Neural cell (in vitro differentiated cells): ENCODE measurements around the gene MS4A15. TPM values are rescaled to one million over a fixed set of nuclear protein-coding genes. Genes with fewer than 3 reads are reported as not detected.
A peak's percentile ranks its signal among the peaks of the same experiment; 100 is the strongest.

Experiments
- H2AFZ ChIP-seq: fragments of 200-600, 300-800 bp; sonication (generic), shearing (Covaris generic); 2 replicates; pipeline ENCODE4 v1.6.0; 2014; ENCODE audit warnings: low read depth, mild to moderate bottlenecking, antibody characterized with exemption, low read length, moderate library complexity
- H3F3A ChIP-seq: fragments of 200-600 bp; shearing (Covaris generic); 2 replicates; pipeline ENCODE4 v1.6.1; 2016; ENCODE audit warnings: mild to moderate bottlenecking, moderate library complexity, mixed read lengths, antibody characterized with exemption, low read length; ENCODE audit not compliant: insufficient read depth, poor library complexity, severe bottlenecking
- H3K27ac ChIP-seq: fragments of 200-600, 300-800 bp; sonication (generic), shearing (Covaris generic); 2 replicates; pipeline ENCODE4 v1.5.1; 2014; ENCODE audit warnings: mild to moderate bottlenecking, low read length, moderate library complexity
- H3K27me3 ChIP-seq: fragments of 300-800, 200-600 bp; sonication (generic), shearing (Covaris generic); 2 replicates; pipeline ENCODE4 v1.6.0; 2014; ENCODE audit warnings: mild to moderate bottlenecking, low read depth, low read length, moderate library complexity; ENCODE audit not compliant: insufficient read depth
- H3K36me3 ChIP-seq: fragments of 300-800, 200-600 bp; sonication (generic), shearing (Covaris generic); 2 replicates; pipeline ENCODE4 v1.5.1; 2014; ENCODE audit warnings: mild to moderate bottlenecking, antibody characterized with exemption, low read length, moderate library complexity; ENCODE audit not compliant: insufficient read depth
- H3K4me2 ChIP-seq: fragments of 300-800, 200-600 bp; sonication (generic), shearing (Covaris generic); 2 replicates; pipeline ENCODE4 v1.6.0; 2014; ENCODE audit warnings: mild to moderate bottlenecking, low read length
- H3K4me3 ChIP-seq: fragments of 300-800, 200-600 bp; sonication (generic), shearing (Covaris generic); 2 replicates; pipeline ENCODE4 v1.5.1; 2014; ENCODE audit warnings: mild to moderate bottlenecking, low read length, moderate library complexity
- H3K79me2 ChIP-seq: fragments of 200-600 bp; shearing (Covaris generic); replicated peaks from 2 replicates; pipeline ENCODE4 v1.6.0; 2014; ENCODE audit warnings: mild to moderate bottlenecking, low read length, moderate library complexity; ENCODE audit not compliant: insufficient read depth
- H3K9ac ChIP-seq: fragments of 300-800, 200-600 bp; sonication (generic), shearing (Covaris generic); 2 replicates; pipeline ENCODE4 v1.6.1; 2016; ENCODE audit warnings: mild to moderate bottlenecking, low read length, mixed read lengths
- H3K9me2 ChIP-seq: fragments of 200-600 bp; shearing (Covaris generic); 2 replicates; pipeline ENCODE4 v1.6.1; 2016; ENCODE audit warnings: mild to moderate bottlenecking, low read length, mixed read lengths; ENCODE audit not compliant: insufficient read depth
- H3K9me3 ChIP-seq: fragments of 200-600, 300-800 bp; sonication (generic), shearing (Covaris generic); 2 replicates; pipeline ENCODE4 v1.6.1; 2016; ENCODE audit warnings: mild to moderate bottlenecking, mixed run types, low read length, moderate library complexity, mixed read lengths
- H4K20me1 ChIP-seq: fragments of 200-600 bp; shearing (Covaris generic); 2 replicates; pipeline ENCODE4 v1.6.1; 2016; ENCODE audit warnings: mild to moderate bottlenecking, mixed run types; ENCODE audit not compliant: insufficient read depth
- EP300 ChIP-seq: fragments of 450-650 bp; conservative IDR thresholded peaks from 2 replicates; pipeline ENCODE4 v1.6.1; 2014; ENCODE audit warnings: antibody characterized with exemption, mild to moderate bottlenecking, moderate library complexity; ENCODE audit not compliant: poor library complexity, severe bottlenecking
- EZH2 ChIP-seq: fragments of 200-600, 300-800 bp; shearing (Covaris generic), sonication (generic); IDR thresholded peaks from 2 replicates; pipeline ENCODE4 v1.6.1; 2014; ENCODE audit warnings: antibody characterized with exemption, low read length, borderline replicate concordance, mild to moderate bottlenecking; ENCODE audit not compliant: insufficient read depth, poor library complexity, severe bottlenecking
- MXI1 ChIP-seq: fragments of 450-650 bp; conservative IDR thresholded peaks from 2 replicates; pipeline ENCODE4 v1.6.1; 2014; ENCODE audit warnings: antibody characterized with exemption, mild to moderate bottlenecking; ENCODE audit not compliant: poor library complexity, severe bottlenecking
- POLR2AphosphoS5 ChIP-seq: IDR thresholded peaks from 2 replicates; pipeline ENCODE4 v1.6.1; 2012
- RAD21 ChIP-seq: fragments of 450-650 bp; conservative IDR thresholded peaks from 2 replicates; pipeline ENCODE4 v1.6.1; 2014; ENCODE audit warnings: antibody characterized with exemption, mild to moderate bottlenecking, moderate library complexity
- SMC3 ChIP-seq: fragments of 450-650 bp; conservative IDR thresholded peaks from 2 replicates; pipeline ENCODE4 v1.6.1; 2014; ENCODE audit warnings: antibody characterized with exemption, mild to moderate bottlenecking, moderate library complexity; ENCODE audit not compliant: poor library complexity
- TAF1 ChIP-seq: IDR thresholded peaks from 2 replicates; pipeline ENCODE4 v1.6.1; 2012; ENCODE audit warnings: low read depth
- polyA plus RNA-seq: library from polyadenylated mRNA; depleted of rRNA; stranded (reverse); fragments of >200 nt; gene quantifications from 2 replicates; pipeline ENCODE4 v1.2.3, GENCODE V29; 2014
- TF ChIP-seq, protein P1 (sequence below): IDR thresholded peaks from 2 replicates; pipeline ENCODE4 v1.6.1; 2012; ENCODE audit warnings: borderline replicate concordance
- TF ChIP-seq, protein P2 (sequence below): fragments of 450-650 bp; IDR thresholded peaks from 2 replicates; pipeline ENCODE4 v1.5.1; 2014; ENCODE audit warnings: antibody characterized with exemption, mild to moderate bottlenecking, moderate library complexity; ENCODE audit not compliant: poor library complexity, severe bottlenecking

The MS4A15 gene
- polyA plus RNA-seq, 1 donor from 2014 or later, result not detected

DNA sequence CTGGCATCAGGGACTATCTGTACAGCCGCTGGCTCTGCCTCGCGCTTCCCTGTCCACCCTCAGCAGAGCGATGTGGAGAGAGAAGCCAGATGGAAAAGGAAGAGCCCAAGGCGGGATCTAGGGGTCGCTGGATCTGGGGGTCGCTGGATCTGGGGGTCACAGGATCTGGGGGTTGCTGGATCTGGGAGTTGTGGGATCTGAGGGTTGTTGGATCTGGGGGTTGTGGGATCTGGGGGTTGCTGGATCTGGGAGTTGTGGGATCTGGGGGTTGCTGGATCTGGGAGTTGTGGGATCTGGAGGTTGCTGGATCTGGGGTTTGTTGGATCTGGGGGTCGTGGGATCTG lies 26.4 kb downstream of the MS4A15 start:
- Histone ChIP-seq H2AFZ (no peak overlapping the region), H3K36me3 (no peaks in the 10 kb centered on the region), H3F3A (no peaks in the 10 kb centered on the region), H3K79me2 (no peaks in the 10 kb centered on the region), H3K9me3 (no peaks in the 10 kb centered on the region), H3K9me2 (no peaks in the 10 kb centered on the region), H3K27ac (no peak overlapping the region), H3K4me3 (no peak overlapping the region), H3K4me2 (no peak overlapping the region), H3K27me3 (no peaks in the 10 kb centered on the region), H4K20me1 (no peaks in the 10 kb centered on the region), H3K9ac (no peak overlapping the region)
- TF ChIP-seq MXI1 (no peak), EP300 (no peak), SMC3 (no peak), TAF1 (no peak), RAD21 (no peak), EZH2 (no peak), POLR2AphosphoS5 (no peak)
- TF ChIP-seq, protein P1, sequence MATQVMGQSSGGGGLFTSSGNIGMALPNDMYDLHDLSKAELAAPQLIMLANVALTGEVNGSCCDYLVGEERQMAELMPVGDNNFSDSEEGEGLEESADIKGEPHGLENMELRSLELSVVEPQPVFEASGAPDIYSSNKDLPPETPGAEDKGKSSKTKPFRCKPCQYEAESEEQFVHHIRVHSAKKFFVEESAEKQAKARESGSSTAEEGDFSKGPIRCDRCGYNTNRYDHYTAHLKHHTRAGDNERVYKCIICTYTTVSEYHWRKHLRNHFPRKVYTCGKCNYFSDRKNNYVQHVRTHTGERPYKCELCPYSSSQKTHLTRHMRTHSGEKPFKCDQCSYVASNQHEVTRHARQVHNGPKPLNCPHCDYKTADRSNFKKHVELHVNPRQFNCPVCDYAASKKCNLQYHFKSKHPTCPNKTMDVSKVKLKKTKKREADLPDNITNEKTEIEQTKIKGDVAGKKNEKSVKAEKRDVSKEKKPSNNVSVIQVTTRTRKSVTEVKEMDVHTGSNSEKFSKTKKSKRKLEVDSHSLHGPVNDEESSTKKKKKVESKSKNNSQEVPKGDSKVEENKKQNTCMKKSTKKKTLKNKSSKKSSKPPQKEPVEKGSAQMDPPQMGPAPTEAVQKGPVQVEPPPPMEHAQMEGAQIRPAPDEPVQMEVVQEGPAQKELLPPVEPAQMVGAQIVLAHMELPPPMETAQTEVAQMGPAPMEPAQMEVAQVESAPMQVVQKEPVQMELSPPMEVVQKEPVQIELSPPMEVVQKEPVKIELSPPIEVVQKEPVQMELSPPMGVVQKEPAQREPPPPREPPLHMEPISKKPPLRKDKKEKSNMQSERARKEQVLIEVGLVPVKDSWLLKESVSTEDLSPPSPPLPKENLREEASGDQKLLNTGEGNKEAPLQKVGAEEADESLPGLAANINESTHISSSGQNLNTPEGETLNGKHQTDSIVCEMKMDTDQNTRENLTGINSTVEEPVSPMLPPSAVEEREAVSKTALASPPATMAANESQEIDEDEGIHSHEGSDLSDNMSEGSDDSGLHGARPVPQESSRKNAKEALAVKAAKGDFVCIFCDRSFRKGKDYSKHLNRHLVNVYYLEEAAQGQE, result no peak
- TF ChIP-seq, protein P2, sequence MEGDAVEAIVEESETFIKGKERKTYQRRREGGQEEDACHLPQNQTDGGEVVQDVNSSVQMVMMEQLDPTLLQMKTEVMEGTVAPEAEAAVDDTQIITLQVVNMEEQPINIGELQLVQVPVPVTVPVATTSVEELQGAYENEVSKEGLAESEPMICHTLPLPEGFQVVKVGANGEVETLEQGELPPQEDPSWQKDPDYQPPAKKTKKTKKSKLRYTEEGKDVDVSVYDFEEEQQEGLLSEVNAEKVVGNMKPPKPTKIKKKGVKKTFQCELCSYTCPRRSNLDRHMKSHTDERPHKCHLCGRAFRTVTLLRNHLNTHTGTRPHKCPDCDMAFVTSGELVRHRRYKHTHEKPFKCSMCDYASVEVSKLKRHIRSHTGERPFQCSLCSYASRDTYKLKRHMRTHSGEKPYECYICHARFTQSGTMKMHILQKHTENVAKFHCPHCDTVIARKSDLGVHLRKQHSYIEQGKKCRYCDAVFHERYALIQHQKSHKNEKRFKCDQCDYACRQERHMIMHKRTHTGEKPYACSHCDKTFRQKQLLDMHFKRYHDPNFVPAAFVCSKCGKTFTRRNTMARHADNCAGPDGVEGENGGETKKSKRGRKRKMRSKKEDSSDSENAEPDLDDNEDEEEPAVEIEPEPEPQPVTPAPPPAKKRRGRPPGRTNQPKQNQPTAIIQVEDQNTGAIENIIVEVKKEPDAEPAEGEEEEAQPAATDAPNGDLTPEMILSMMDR, result no peak

DNA sequence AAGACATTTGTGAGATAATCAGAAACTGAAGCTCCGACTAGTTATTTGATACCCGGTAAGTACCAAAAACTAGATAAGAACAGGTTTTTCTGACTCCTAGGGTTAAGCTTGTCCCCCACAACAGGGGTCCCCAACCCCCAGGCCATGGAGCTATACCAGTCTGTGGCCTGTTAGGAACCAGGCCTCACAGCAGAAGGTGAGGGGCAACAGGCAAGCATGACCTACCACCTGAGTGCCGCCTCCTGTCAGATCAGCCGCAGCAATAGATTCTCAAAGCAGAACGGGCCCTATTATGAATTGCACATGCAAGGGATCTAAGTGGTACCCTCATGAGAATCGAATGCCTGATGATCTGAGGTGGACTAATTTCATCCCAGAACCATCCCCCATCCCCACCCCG lies 27.2 kb downstream of the MS4A15 start:
- Histone ChIP-seq H3K27me3 (no peaks in the 10 kb centered on the region), H3K4me3 (no peak overlapping the region), H3K9me3 (no peaks in the 10 kb centered on the region), H4K20me1 (no peaks in the 10 kb centered on the region), H3F3A (no peaks in the 10 kb centered on the region), H2AFZ (no peak overlapping the region), H3K9me2 (no peaks in the 10 kb centered on the region), H3K27ac (peak overlapping the region; percentile 96), H3K4me2 (no peak overlapping the region), H3K79me2 (no peaks in the 10 kb centered on the region), H3K9ac (no peak overlapping the region), H3K36me3 (no peaks in the 10 kb centered on the region)
- TF ChIP-seq MXI1, result no peak
- no peak for TF ChIP-seq SMC3
- no peak for TF ChIP-seq RAD21
- TF ChIP-seq TAF1, result no peak
- no peak for TF ChIP-seq EP300
- TF ChIP-seq POLR2AphosphoS5, result no peak
- TF ChIP-seq, protein P1, result no peak
- TF ChIP-seq, protein P2, result no peak
- no peak for TF ChIP-seq EZH2
